K562 (cell line): ENCODE measurements around the gene CSK. TPM values are rescaled to one million over a fixed set of nuclear protein-coding genes. Genes with fewer than 3 reads are reported as not detected.

Source experiments
- HDGF ChIP-seq: fragments of 450-650 bp; IDR thresholded peaks from 2 replicates; pipeline ENCODE4 v1.6.1; 2016
- KDM4B ChIP-seq, 2 experiments: fragments of 450-650 bp in 1 of 2; sonication (generic) in 1 of 2; IDR thresholded peaks; 2 replicates each; pipeline ENCODE4 v1.6.1; 2016 to 2017; ENCODE audit warnings: borderline replicate concordance in 2 of 2, antibody characterized with exemption in 1 of 2, low read depth in 1 of 2, mild to moderate bottlenecking in 1 of 2
- MXI1 ChIP-seq: IDR thresholded peaks from 2 replicates; pipeline ENCODE4 v1.6.1; 2011; ENCODE audit warnings: low read depth, mild to moderate bottlenecking, improper control_type of control experiment, low read length
- NR1H2 ChIP-seq: sonication (generic); formaldehyde crosslinking; IDR thresholded peaks from 2 replicates; pipeline ENCODE4 v1.4.0; 2020; ENCODE audit warnings: mild to moderate bottlenecking, missing genetic modification reagents
- POLR2AphosphoS2 ChIP-seq: IDR thresholded peaks from 2 replicates; pipeline ENCODE4 v1.6.1; 2012; ENCODE audit warnings: low read length, improper control_type of control experiment
- RNF2 ChIP-seq: sonication (generic); IDR thresholded peaks from 2 replicates; pipeline ENCODE4 v1.6.1; 2016
- STAG1 ChIP-seq: sonication (generic); formaldehyde crosslinking; IDR thresholded peaks from 2 replicates; pipeline ENCODE4 v1.5.0; 2020; ENCODE audit warnings: missing genetic modification reagents, borderline replicate concordance
- TBL1XR1 ChIP-seq, 2 experiments: IDR thresholded peaks; 2 replicates each; pipeline ENCODE4 v1.6.1; 2012; ENCODE audit warnings: improper control_type of control experiment in 2 of 2, low read length in 2 of 2, mild to moderate bottlenecking in 1 of 2
- TCF7L2 ChIP-seq: fragments of 150-350 bp; IDR thresholded peaks from 2 replicates; pipeline ENCODE4 v1.6.1; 2016; ENCODE audit warnings: low read depth, mild to moderate bottlenecking, low read length, moderate library complexity
- ZNF232 ChIP-seq: sonication (generic); formaldehyde crosslinking; IDR thresholded peaks from 2 replicates; pipeline ENCODE4 v1.8.0; 2022; ENCODE audit warnings: mild to moderate bottlenecking, missing genetic modification reagents
- ZNF668 ChIP-seq: fragments of 250-450 bp; sonication (Bioruptor Pico); IDR thresholded peaks from 2 replicates; pipeline ENCODE4 v1.8.0; 2022; ENCODE audit warnings: mild to moderate bottlenecking, inconsistent platforms
- polyA plus RNA-seq, 8 experiments: library from polyadenylated mRNA; depleted of rRNA in 4 of 8; stranded (reverse) in 5 of 8; unstranded in 3 of 8; fragments of >200 nt; fragmentation: Nextera tagmentation in 2 of 8; fragmentation: Illumina TruSeq in 1 of 8; extraction: Ambion mirVana in 2 of 8; extraction: Trizol in 1 of 8; gene quantifications; 2 replicates each; pipeline versions ENCODE4 v1.2.1 to v1.2.3, GENCODE V29; 2011 to 2014; ENCODE audit warnings: inconsistent platforms in 1 of 8, missing spikeins in 1 of 8
- total RNA-seq, 7 experiments: library from RNA; depleted of rRNA in 6 of 7; stranded (reverse); fragments of >200 nt in 6 of 7; fragmentation: Illumina TruSeq in 2 of 7; extraction: Trizol in 2 of 7; gene quantifications; 2 replicates each; pipeline versions ENCODE4 v1.2.1 to v1.2.3, GENCODE V29; 2011 to 2021; ENCODE audit warnings: low replicate concordance in 1 of 7
- TF ChIP-seq, protein P1 (sequence below), 2 experiments: fragments of 450-650 bp in 1 of 2; IDR thresholded peaks; 2 replicates each; pipeline ENCODE4 v1.6.1; 2011 to 2017; ENCODE audit warnings: low read depth in 2 of 2, antibody characterized with exemption in 1 of 2, borderline replicate concordance in 1 of 2, low read length in 1 of 2, mild to moderate bottlenecking in 1 of 2, mixed read lengths in 1 of 2; ENCODE audit not compliant: control insufficient read depth in 1 of 2
- TF ChIP-seq, protein P2 (sequence below): conservative IDR thresholded peaks from 2 replicates; pipeline ENCODE4 v1.6.1; 2011; ENCODE audit warnings: low read depth, mild to moderate bottlenecking, low read length; ENCODE audit not compliant: control insufficient read depth
- TF ChIP-seq, protein P3 (sequence below): fragments of 250-450 bp; sonication (Bioruptor Pico); IDR thresholded peaks from 2 replicates; pipeline ENCODE4 v1.8.0; 2022; ENCODE audit warnings: moderate library complexity, mild to moderate bottlenecking, inconsistent platforms

Gene CSK
- total and polyA plus RNA-seq, 9 of the 15 experiments (the other 6 are each of a cell fraction or from before 2014, with no cell fraction given): 1.5 to 112 (median 22.5) TPM

DNA sequence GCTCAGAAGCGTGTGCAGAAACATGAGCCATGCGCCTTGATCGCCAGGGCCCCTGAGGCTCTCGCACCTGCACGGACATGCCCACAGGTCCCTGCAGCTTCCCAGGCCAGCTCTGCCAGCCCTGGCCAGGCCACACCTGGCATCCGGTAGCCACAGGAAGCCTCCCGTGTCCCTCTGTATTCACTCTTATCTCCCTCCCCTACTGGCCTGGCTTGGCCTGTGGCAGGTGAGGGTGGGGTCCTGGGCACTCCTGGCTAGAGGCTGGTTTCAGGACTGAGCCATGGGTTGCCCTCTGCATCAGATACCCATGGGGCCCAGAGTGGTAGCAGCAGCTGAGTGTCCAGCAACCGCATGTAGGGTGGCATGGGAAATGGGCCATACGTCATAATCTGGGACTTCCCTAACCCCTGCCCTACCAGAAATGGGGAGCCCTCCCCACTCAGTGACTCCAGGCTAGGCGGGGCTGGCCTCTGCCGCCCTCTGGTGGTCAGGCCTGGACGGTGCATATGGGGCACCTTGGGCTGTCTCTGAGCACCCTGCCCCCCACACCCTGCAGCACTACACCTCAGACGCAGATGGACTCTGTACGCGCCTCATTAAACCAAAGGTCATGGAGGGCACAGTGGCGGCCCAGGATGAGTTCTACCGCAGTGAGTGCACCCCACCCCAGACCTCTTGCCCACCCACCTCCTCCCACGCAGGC is 18.1 kb downstream of the CSK start (continued):
- TF ChIP-seq, protein P1, sequence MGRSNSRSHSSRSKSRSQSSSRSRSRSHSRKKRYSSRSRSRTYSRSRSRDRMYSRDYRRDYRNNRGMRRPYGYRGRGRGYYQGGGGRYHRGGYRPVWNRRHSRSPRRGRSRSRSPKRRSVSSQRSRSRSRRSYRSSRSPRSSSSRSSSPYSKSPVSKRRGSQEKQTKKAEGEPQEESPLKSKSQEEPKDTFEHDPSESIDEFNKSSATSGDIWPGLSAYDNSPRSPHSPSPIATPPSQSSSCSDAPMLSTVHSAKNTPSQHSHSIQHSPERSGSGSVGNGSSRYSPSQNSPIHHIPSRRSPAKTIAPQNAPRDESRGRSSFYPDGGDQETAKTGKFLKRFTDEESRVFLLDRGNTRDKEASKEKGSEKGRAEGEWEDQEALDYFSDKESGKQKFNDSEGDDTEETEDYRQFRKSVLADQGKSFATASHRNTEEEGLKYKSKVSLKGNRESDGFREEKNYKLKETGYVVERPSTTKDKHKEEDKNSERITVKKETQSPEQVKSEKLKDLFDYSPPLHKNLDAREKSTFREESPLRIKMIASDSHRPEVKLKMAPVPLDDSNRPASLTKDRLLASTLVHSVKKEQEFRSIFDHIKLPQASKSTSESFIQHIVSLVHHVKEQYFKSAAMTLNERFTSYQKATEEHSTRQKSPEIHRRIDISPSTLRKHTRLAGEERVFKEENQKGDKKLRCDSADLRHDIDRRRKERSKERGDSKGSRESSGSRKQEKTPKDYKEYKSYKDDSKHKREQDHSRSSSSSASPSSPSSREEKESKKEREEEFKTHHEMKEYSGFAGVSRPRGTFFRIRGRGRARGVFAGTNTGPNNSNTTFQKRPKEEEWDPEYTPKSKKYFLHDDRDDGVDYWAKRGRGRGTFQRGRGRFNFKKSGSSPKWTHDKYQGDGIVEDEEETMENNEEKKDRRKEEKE (IDR thresholded peaks at IDR 0.05; ENCODE audit: borderline replicate concordance in 1 of 2, control insufficient read depth in 1 of 2, low read depth in 2 of 2, low read length in 1 of 2): no peak
- TF ChIP-seq KDM4B (IDR thresholded peaks at IDR 0.05; ENCODE audit: borderline replicate concordance in 2 of 2, low read depth in 1 of 2): peak in 1 of 2 experiments; percentile 64; a peak in 1 of 4 replicates
- TF ChIP-seq, protein P2, sequence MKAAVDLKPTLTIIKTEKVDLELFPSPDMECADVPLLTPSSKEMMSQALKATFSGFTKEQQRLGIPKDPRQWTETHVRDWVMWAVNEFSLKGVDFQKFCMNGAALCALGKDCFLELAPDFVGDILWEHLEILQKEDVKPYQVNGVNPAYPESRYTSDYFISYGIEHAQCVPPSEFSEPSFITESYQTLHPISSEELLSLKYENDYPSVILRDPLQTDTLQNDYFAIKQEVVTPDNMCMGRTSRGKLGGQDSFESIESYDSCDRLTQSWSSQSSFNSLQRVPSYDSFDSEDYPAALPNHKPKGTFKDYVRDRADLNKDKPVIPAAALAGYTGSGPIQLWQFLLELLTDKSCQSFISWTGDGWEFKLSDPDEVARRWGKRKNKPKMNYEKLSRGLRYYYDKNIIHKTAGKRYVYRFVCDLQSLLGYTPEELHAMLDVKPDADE: 0 out of 2 replicates have a peak, but pooled peaks have one; percentile 43
- TF ChIP-seq ZNF668 (CRISPR knock-in tag): no peak
- peak; percentile 46; the same call in 1 of the 2 replicates for TF ChIP-seq POLR2AphosphoS2
- TF ChIP-seq NR1H2 (CRISPR knock-in tag): no peak
- TF ChIP-seq MXI1: no peak
- TF ChIP-seq TBL1XR1 (IDR thresholded peaks at IDR 0.05; ENCODE audit: low read length in 2 of 2): 0 out of 4 replicates have a peak, but pooled peaks of 1 of the 2 experiments have one; percentile 11
- TF ChIP-seq, protein P3, sequence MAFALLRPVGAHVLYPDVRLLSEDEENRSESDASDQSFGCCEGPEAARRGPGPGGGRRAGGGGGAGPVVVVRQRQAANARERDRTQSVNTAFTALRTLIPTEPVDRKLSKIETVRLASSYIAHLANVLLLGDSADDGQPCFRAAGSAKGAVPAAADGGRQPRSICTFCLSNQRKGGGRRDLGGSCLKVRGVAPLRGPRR (CRISPR knock-in tag): no peak
- 0 out of 2 replicates have a peak, but pooled peaks have one; percentile 62 for TF ChIP-seq HDGF
- TF ChIP-seq ZNF232 (CRISPR knock-in tag): no peak
- peak; percentile 77; the same call in 1 of the 2 replicates for TF ChIP-seq STAG1
- TF ChIP-seq RNF2: 0 out of 2 replicates have a peak, but pooled peaks have one; percentile 18
- TF ChIP-seq TCF7L2: no peak
